Coronary artery (tissue), 2 donors: ENCODE measurements around the gene PCSK2.

ENCODE experiments used
- DNase-seq: peaks from one replicate; pipeline ENCODE4 v3.0.0-alpha.2; 2017; ENCODE audit warnings: low spot score
- H3K27ac ChIP-seq, 2 donors: fragments of 200-600 bp; sonication (generic); one replicate each; pipeline ENCODE4 v1.5.1; 2016 to 2019
- H3K4me3 ChIP-seq: fragments of 200-600 bp; sonication (generic); 2 replicates; pipeline ENCODE4 v1.5.1; 2016; ENCODE audit warnings: mild to moderate bottlenecking, moderate library complexity
- CTCF ChIP-seq: fragments of 200-600 bp; sonication (generic); IDR thresholded peaks from one replicate; pipeline ENCODE4 v1.5.1; 2019; ENCODE audit warnings: antibody characterized with exemption

PCSK2 gene

GRCh38 chr20:17446171-17446570 is 219.3 kb downstream of the PCSK2 start:
- no peak overlapping the region for H3K27ac ChIP-seq
- H3K4me3 ChIP-seq, result no peak overlapping the region
- no peak for DNase-seq
- no peak for TF ChIP-seq CTCF

- no peak overlapping the region for H3K27ac ChIP-seq
- no peak for TF ChIP-seq CTCF
- DNase-seq, result no peak
- no peak overlapping the region for H3K4me3 ChIP-seq
Observed at GRCh38 chr20:17448071-17448470, 221.2 kb downstream of the PCSK2 start.

GRCh38 chr20:17449031-17449430 is 222.2 kb downstream of the PCSK2 start:
- no peak for DNase-seq
- Histone ChIP-seq H3K4me3 (no peak overlapping the region), H3K27ac (no peak overlapping the region)
- TF ChIP-seq CTCF, result no peak

GRCh38 chr20:17452441-17452840 is 225.6 kb downstream of the PCSK2 start:
- DNase-seq, result no peak
- H3K4me3 ChIP-seq, result no peak overlapping the region
- TF ChIP-seq CTCF, result no peak
- no peak overlapping the region for H3K27ac ChIP-seq

- DNase-seq, result no peak
- TF ChIP-seq CTCF, result no peak
- H3K27ac ChIP-seq, result no peak overlapping the region
- H3K4me3 ChIP-seq, result no peak overlapping the region
Observed at GRCh38 chr20:17453592-17453991, 226.8 kb downstream of the PCSK2 start.

- H3K27ac ChIP-seq, result no peak overlapping the region
- no peak for TF ChIP-seq CTCF
- no peak for DNase-seq
- H3K4me3 ChIP-seq, result no peak overlapping the region
Observed at GRCh38 chr20:17456279-17456678, 229.4 kb downstream of the PCSK2 start.

GRCh38 chr20:17457079-17457478 is 230.2 kb downstream of the PCSK2 start:
- TF ChIP-seq CTCF, result no peak
- H3K4me3 ChIP-seq, result no peak overlapping the region
- H3K27ac ChIP-seq, result no peak overlapping the region
- DNase-seq, result no peak
